Measurements from ENCODE around the gene ZNF524. TPM values are rescaled to one million over a fixed set of nuclear protein-coding genes. Genes with fewer than 3 reads are reported as not detected.
A peak's percentile ranks its signal among the peaks of the same experiment; 100 is the strongest.

Gene ZNF524, protein sequence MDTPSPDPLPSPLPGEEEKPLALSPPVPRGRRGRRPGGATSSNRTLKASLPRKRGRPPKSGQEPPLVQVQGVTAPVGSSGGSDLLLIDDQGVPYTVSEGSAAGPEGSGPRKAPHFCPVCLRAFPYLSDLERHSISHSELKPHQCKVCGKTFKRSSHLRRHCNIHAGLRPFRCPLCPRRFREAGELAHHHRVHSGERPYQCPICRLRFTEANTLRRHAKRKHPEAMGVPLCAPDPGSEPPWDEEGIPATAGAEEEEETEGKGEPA
- total RNA-seq (10 to 100 TPM; 11.4 to 18.5 (median 17.5) TPM), polyA plus RNA-seq (27.1 TPM)
- long read RNA-seq, donor 1, transcript ZNF524-201 (2 exons, 1,102 nt) = major isoform, 27 of 39 reads
- long read RNA-seq, donor 1, transcript ZNF524-203 (1 exons, 1,260 nt) = minor isoform, 9 of 39 reads
- long read RNA-seq, donor 1, partial matches to known transcripts = 0 of 39 reads
- long read RNA-seq, donor 1, other reads (novel, unspliced or antisense) = 1 of 39 reads
- long read RNA-seq, donor 2, transcript ZNF524-201 (2 exons, 1,102 nt) = major isoform, 21 of 26 reads
- long read RNA-seq, donor 2, transcript ZNF524-203 (1 exons, 1,260 nt) = minor isoform, 5 of 26 reads
- long read RNA-seq, donor 2, partial matches to known transcripts = 0 of 26 reads
- long read RNA-seq, donor 2, other reads (novel, unspliced or antisense) = 0 of 26 reads
- long read RNA-seq, donor 3, transcript ZNF524-201 (2 exons, 1,102 nt) = major isoform, 18 of 21 reads
- long read RNA-seq, donor 3, partial matches to known transcripts = 0 of 21 reads
- long read RNA-seq, donor 3, other reads (novel, unspliced or antisense) = 0 of 21 reads
- long read RNA-seq, donor 4, transcript ZNF524-201 (2 exons, 1,102 nt) = major isoform, 26 of 32 reads
- long read RNA-seq, donor 4, transcript ZNF524-203 (1 exons, 1,260 nt) = minor isoform, 6 of 32 reads
- long read RNA-seq, donor 4, partial matches to known transcripts = 0 of 32 reads
- long read RNA-seq, donor 4, other reads (novel, unspliced or antisense) = 0 of 32 reads

DNA sequence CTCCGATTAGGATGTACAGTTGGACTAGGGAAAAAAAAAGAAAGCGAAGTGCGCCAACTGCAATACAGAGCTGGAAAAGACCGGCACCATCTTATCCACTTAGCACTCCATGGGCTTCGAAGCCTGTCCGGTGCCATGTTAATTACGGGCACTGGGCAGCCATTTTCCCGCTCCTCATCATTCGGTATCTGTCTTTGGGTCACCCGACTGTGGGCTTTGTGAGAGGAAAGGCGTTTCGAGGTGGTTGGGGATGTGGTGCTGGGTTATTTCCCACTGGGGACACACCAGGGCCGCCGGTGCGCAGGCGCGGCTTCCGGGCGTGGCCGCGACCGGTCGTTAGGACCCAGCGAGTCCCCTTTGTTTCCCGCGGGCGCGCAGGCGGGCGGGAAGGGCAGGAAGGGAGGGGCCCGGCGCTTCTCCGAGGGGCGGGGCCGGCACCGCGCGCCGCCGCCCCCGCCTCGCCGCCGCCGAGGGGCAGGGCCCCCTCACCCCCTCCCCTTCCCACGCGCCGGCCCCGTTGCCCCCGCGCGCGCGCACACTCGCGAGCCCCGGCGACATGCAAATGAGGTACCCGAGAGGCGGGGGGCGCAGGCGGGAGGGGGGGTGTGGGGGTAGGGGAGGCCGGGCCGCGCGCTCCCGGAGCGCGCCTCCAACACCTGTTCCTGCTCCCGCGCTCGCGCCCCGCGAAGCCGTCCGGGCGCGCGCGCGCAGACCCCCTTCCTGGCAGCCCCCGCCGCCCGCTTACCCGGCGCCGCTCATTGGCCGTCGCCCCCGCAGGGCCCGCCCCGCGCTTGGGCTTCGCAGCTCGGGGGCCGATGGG, at the start of gene ZNF524:
TSS of gene ZNF524 (plus strand) at position 447 of the 820 bp plus-strand sequence. CDS start 1,825 bp downstream, outside the sequence.
- DNase-seq = peak; percentile 88 to 95 (median 94)
- H3K9me3 ChIP-seq (ENCODE audit: control insufficient read depth, low read length) = no peaks in the 10 kb centered on the region
- under 1% methylated on average over 97 of the region's 97 CpGs for WGBS
- H3K4me3 ChIP-seq (ENCODE audit: low read length) = peak within 1 kb of the TSS; percentile 71
- no peaks in the 10 kb centered on the region for H3K27me3 ChIP-seq (ENCODE audit: control insufficient read depth, insufficient read depth)
- H3K4me1 ChIP-seq (ENCODE audit: control insufficient read depth, insufficient read depth, low read length) = no peaks in the 10 kb centered on the region
- peak; percentile 64 to 67 for ATAC-seq
- intact Hi-C loops (cut with DNase I) = loop anchor here in 2 of 4 donors (10.0 kb wide), 1 partner anchor 85 kb away; no protein-coding TSS in a partner anchor
- peak within 1 kb of the TSS; percentile 99 for H3K27ac ChIP-seq (ENCODE audit: low read length)

DNA sequence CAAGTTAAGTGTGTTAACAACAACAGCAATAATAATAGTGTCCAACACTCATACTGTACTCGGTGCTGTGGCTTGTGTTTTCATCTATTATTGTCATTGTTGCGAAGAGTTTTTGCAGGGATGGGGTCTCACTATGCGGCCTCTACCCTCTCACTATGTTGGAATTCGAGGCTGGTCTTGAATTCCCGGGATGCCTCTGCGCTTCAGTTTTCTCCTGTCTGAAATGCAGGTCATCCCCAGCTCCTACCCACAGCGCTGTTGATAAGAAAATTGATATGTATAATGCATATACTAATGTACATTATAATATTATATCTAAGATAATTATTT, 49.8 kb upstream of the ZNF524 start:
- no peak overlapping the region for H3K4me3 ChIP-seq (ENCODE audit: low read length)

GRCh38 chr19:55552206-55552605, 47.9 kb upstream of the ZNF524 start:
- intact Hi-C loops (cut with DNase I) = no loop called here
- no peaks in the 10 kb centered on the region for H3K4me1 ChIP-seq (ENCODE audit: control insufficient read depth, insufficient read depth, low read length)
- no peak overlapping the region for H3K27ac ChIP-seq (ENCODE audit: low read length)
- DNase-seq (peak in 1 of 3 donors; percentile 5), ATAC-seq (no peak)
- no peaks in the 10 kb centered on the region for H3K27me3 ChIP-seq (ENCODE audit: control insufficient read depth, insufficient read depth)
- WGBS = 73% methylated on average over 5 of the region's 5 CpGs
- no peak overlapping the region for H3K4me3 ChIP-seq (ENCODE audit: low read length)
- H3K9me3 ChIP-seq (ENCODE audit: control insufficient read depth, low read length) = no peaks in the 10 kb centered on the region

More for the DNA sequence above, 49.8 kb upstream of the ZNF524 start:
- H3K9me3 ChIP-seq (ENCODE audit: control insufficient read depth, low read length) = no peaks in the 10 kb centered on the region
- H3K4me1 ChIP-seq (ENCODE audit: control insufficient read depth, insufficient read depth, low read length) = no peaks in the 10 kb centered on the region
- no peak overlapping the region for H3K27ac ChIP-seq (ENCODE audit: low read length)
- intact Hi-C loops (cut with DNase I) = no loop called here
- H3K27me3 ChIP-seq (ENCODE audit: control insufficient read depth, insufficient read depth) = no peaks in the 10 kb centered on the region
- DNase-seq = no peak
- WGBS = 39% methylated on average over 7 of the region's 7 CpGs
- ATAC-seq = no peak

DNA sequence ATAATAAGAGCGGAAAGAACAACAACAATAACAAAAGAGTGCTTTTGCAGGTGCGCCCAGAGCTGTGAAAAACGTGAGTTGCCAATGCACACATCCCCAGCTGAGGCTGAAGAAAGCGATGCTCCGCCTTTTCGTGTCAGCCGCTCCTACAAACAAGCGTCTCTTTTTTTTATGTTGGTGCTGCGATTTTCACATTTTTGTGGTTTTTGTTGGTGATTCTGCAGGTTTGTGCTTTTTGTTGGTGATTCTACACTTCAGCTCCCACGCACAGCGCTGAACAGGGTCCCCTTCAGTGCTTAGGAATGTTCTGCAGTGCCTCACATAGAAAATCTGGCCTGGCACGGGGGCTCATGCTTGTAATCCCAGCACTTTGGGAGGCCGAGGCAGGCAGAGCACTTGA, 47.5 kb upstream of the ZNF524 start:
- Histone ChIP-seq H3K4me3 (ENCODE audit: low read length) (no peak overlapping the region), H3K27ac (ENCODE audit: low read length) (no peak overlapping the region), H3K4me1 (ENCODE audit: control insufficient read depth, insufficient read depth, low read length) (no peaks in the 10 kb centered on the region), H3K27me3 (ENCODE audit: control insufficient read depth, insufficient read depth) (no peaks in the 10 kb centered on the region), H3K9me3 (ENCODE audit: control insufficient read depth, low read length) (no peaks in the 10 kb centered on the region)
- ATAC-seq (no peak), DNase-seq (peak in 1 of 3 donors; percentile 40)
- intact Hi-C loops (cut with DNase I) = no loop called here
- WGBS = 67% methylated on average over 13 of the region's 13 CpGs

GRCh38 chr19:55553217-55554182, 46.6 kb upstream of the ZNF524 start:
- intact Hi-C loops (cut with DNase I) = no loop called here
- Histone ChIP-seq H3K9me3 (ENCODE audit: control insufficient read depth, low read length) (no peaks in the 10 kb centered on the region), H3K27ac (ENCODE audit: low read length) (no peak overlapping the region), H3K27me3 (ENCODE audit: control insufficient read depth, insufficient read depth) (no peaks in the 10 kb centered on the region), H3K4me1 (ENCODE audit: control insufficient read depth, insufficient read depth, low read length) (no peaks in the 10 kb centered on the region), H3K4me3 (ENCODE audit: low read length) (no peak overlapping the region)
- DNase-seq (peak in 1 of 3 donors; percentile 4), ATAC-seq (no peak)
- WGBS = 55% methylated on average over 13 of the region's 13 CpGs

GRCh38 chr19:55554302-55554701, 45.8 kb upstream of the ZNF524 start:
- intact Hi-C loops (cut with DNase I) = no loop called here
- Histone ChIP-seq H3K4me3 (ENCODE audit: low read length) (no peak overlapping the region), H3K4me1 (ENCODE audit: control insufficient read depth, insufficient read depth, low read length) (no peaks in the 10 kb centered on the region), H3K27ac (ENCODE audit: low read length) (no peak overlapping the region), H3K9me3 (ENCODE audit: control insufficient read depth, low read length) (no peaks in the 10 kb centered on the region), H3K27me3 (ENCODE audit: control insufficient read depth, insufficient read depth) (no peaks in the 10 kb centered on the region)
- 87% methylated on average over 9 of the region's 9 CpGs for WGBS
- DNase-seq (peak in 1 of 3 donors; percentile 11), ATAC-seq (no peak)

- intact Hi-C loops (cut with DNase I) = no loop called here
- H3K4me1 ChIP-seq (ENCODE audit: control insufficient read depth, insufficient read depth, low read length) = no peaks in the 10 kb centered on the region
- no peak overlapping the region for H3K4me3 ChIP-seq (ENCODE audit: low read length)
- DNase-seq (peak in 1 of 3 donors; percentile 3), ATAC-seq (no peak)
- no peaks in the 10 kb centered on the region for H3K27me3 ChIP-seq (ENCODE audit: control insufficient read depth, insufficient read depth)
- WGBS = 75% methylated on average over 8 of the region's 8 CpGs
- no peaks in the 10 kb centered on the region for H3K9me3 ChIP-seq (ENCODE audit: control insufficient read depth, low read length)
- H3K27ac ChIP-seq (ENCODE audit: low read length) = no peak overlapping the region
Measured at GRCh38 chr19:55554741-55555152, 45.3 kb upstream of the ZNF524 start.

DNA sequence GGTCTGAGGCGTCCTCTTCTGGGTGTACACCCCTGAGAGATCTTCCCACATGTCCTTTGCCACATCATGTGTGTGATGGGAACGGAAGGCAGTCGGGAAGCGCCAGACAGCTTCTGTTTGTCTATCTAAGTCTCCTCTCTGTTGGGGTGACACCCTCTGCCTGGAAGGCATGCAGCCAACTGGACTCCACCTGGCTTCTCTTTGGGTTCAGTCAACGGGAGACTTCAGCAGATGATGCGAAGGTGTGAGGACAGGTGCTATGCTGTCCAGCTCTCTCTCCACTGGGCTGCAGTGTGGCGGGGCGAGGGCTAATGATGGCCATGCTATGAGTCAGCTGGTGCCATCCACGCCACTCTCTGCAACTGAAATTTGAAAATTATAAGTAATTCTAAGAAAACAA, 40.4 kb upstream of the ZNF524 start:
- Histone ChIP-seq H3K4me3 (ENCODE audit: low read length) (no peak overlapping the region), H3K27ac (ENCODE audit: low read length) (no peak overlapping the region), H3K9me3 (ENCODE audit: control insufficient read depth, low read length) (no peaks in the 10 kb centered on the region), H3K4me1 (ENCODE audit: control insufficient read depth, insufficient read depth, low read length) (no peaks in the 10 kb centered on the region), H3K27me3 (ENCODE audit: control insufficient read depth, insufficient read depth) (no peaks in the 10 kb centered on the region)
- peak in 2 of 3 donors; percentile 13 to 30 for DNase-seq
- no peak for ATAC-seq
- intact Hi-C loops (cut with DNase I) = no loop called here
- WGBS = 77% methylated on average over 9 of the region's 9 CpGs

DNA sequence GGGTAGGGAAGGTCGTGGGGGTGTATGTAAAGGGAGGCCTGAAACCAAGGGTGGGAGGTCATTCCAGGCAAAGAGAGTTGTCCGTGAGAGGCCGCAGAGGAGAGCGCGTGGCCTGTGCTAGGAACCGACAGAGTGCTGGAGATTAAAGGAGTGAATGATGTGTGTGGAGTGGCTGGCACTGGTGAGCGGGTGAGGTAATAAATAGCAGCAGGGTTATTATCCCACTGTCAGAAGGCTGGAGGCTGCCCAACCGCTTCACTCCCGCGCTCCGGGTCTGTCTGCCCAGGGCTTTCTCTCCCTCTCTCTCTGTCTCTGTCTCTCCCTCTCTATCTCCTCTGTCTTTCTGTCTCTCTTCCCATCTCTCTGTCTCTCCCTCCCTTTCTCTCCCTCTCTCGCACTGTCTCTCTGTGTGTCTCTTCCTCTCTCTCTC, 36.8 kb upstream of the ZNF524 start:
- peak; percentile 88 to 91 for ATAC-seq
- Histone ChIP-seq H3K27ac (ENCODE audit: low read length) (peak overlapping the region; percentile 77), H3K4me1 (ENCODE audit: control insufficient read depth, insufficient read depth, low read length) (no peaks in the 10 kb centered on the region), H3K27me3 (ENCODE audit: control insufficient read depth, insufficient read depth) (no peaks in the 10 kb centered on the region), H3K4me3 (ENCODE audit: low read length) (no peak overlapping the region), H3K9me3 (ENCODE audit: control insufficient read depth, low read length) (no peaks in the 10 kb centered on the region)
- intact Hi-C loops (cut with DNase I) = no loop called here
- WGBS = 30% methylated on average over 12 of the region's 12 CpGs
- peak; percentile 59 to 83 (median 83) for DNase-seq
